SK-N-SH (cell line): ENCODE results near the gene GRIN2A. TPM values are rescaled to one million over a fixed set of nuclear protein-coding genes. Genes with fewer than 3 reads are reported as not detected.

ENCODE experiments used
- CTCF ChIA-PET: fragments of 300-600, 350-600 bp; formaldehyde crosslinking; extraction: SDS; loops from one replicate; lab custom pipeline; 2021; lab: Yijun Ruan, JAX
- POLR2A ChIA-PET: fragments of 350-600 bp; sonication (Branson Sonifier 250); formaldehyde crosslinking; extraction: SDS; loops from one replicate; lab custom pipeline; 2020; ENCODE audit warnings: antibody characterized with exemption, inconsistent platforms; lab: Yijun Ruan, JAX
- DNase-seq: peaks from one replicate; pipeline ENCODE4 v3.0.0; 2012
- H2AFZ ChIP-seq: fragments of 200-600 bp; sonication (generic); 2 replicates; pipeline ENCODE4 v1.8.1; 2016; ENCODE audit warnings: antibody characterized with exemption, mild to moderate bottlenecking, low read depth
- H3F3A ChIP-seq: fragments of 200-600 bp; sonication (generic); replicated peaks from 2 replicates; pipeline ENCODE3; 2016; ENCODE audit warnings: antibody characterized with exemption, mild to moderate bottlenecking; ENCODE audit not compliant: insufficient read depth
- H3K27ac ChIP-seq, 2 experiments: fragments of 200-500 bp in 1 of 2; fragments of 200-600 bp in 1 of 2; sonication (Bioruptor generic) in 1 of 2; sonication (generic), shearing (Covaris generic) in 1 of 2; 2 replicates each; pipeline versions ENCODE4 v1.5.1 to v1.6.1; 2014 to 2016; ENCODE audit warnings: low read depth in 2 of 2, inconsistent platforms in 1 of 2, low read length in 1 of 2, mild to moderate bottlenecking in 1 of 2, mixed read lengths in 1 of 2
- H3K27me3 ChIP-seq: fragments of 200-600 bp; sonication (generic), shearing (Covaris generic); 2 replicates; pipeline ENCODE4 v1.6.1; 2016; ENCODE audit warnings: mixed run types; ENCODE audit not compliant: insufficient read depth
- H3K36me3 ChIP-seq, 2 experiments: fragments of 200-500 bp in 1 of 2; fragments of 200-600 bp in 1 of 2; sonication (Bioruptor generic) in 1 of 2; sonication (generic) in 1 of 2; replicated peaks in 1 of 2; 2 replicates each; pipeline versions ENCODE3 to v1.5.1; 2014 to 2016; ENCODE audit warnings: low read length in 1 of 2, mild to moderate bottlenecking in 1 of 2; ENCODE audit not compliant: insufficient read depth in 2 of 2, control insufficient read depth in 1 of 2
- H3K4me1 ChIP-seq, 2 experiments: fragments of 200-500 bp in 1 of 2; fragments of 200-600 bp in 1 of 2; sonication (Bioruptor generic) in 1 of 2; sonication (generic), shearing (Covaris generic) in 1 of 2; 2 replicates each; pipeline versions ENCODE4 v1.5.1 to v1.6.1; 2014 to 2016; ENCODE audit warnings: low read depth in 1 of 2, low read length in 1 of 2, mixed run types in 1 of 2; ENCODE audit not compliant: insufficient read depth in 2 of 2, control insufficient read depth in 1 of 2
- H3K4me2 ChIP-seq: fragments of 200-600 bp; sonication (generic), shearing (Covaris generic); 2 replicates; pipeline ENCODE4 v1.6.1; 2017; ENCODE audit warnings: mixed run types
- H3K4me3 ChIP-seq, 2 experiments: fragments of 200-500 bp in 1 of 2; fragments of 200-600 bp in 1 of 2; sonication (Bioruptor generic) in 1 of 2; sonication (generic), shearing (Covaris generic) in 1 of 2; 2 replicates each; pipeline versions ENCODE4 v1.5.1 to v1.8.1; 2014 to 2016; ENCODE audit warnings: low read depth in 2 of 2, inconsistent platforms in 1 of 2, low read length in 1 of 2, mild to moderate bottlenecking in 1 of 2, mixed read lengths in 1 of 2, moderate library complexity in 1 of 2
- H3K79me2 ChIP-seq: fragments of 200-600 bp; sonication (generic); 2 replicates; pipeline ENCODE4 v1.8.1; 2017; ENCODE audit warnings: mild to moderate bottlenecking; ENCODE audit not compliant: insufficient read depth
- H3K9ac ChIP-seq: fragments of 200-600 bp; sonication (generic); 2 replicates; pipeline ENCODE4 v1.6.1; 2017; ENCODE audit warnings: mixed run types
- H3K9me2 ChIP-seq: fragments of 200-600 bp; sonication (generic); 2 replicates; pipeline ENCODE4 v1.6.1; 2017; ENCODE audit warnings: mixed run types
- H3K9me3 ChIP-seq: fragments of 200-600 bp; sonication (generic); 2 replicates; pipeline ENCODE4 v1.6.1; 2017; ENCODE audit warnings: mixed run types, mild to moderate bottlenecking, moderate library complexity
- H4K20me1 ChIP-seq: fragments of 200-600 bp; sonication (generic); 2 replicates; pipeline ENCODE4 v1.6.1; 2017; ENCODE audit warnings: mild to moderate bottlenecking, mixed run types; ENCODE audit not compliant: insufficient read depth
- CHD2 ChIP-seq: fragments of 150-350 bp; IDR thresholded peaks from 2 replicates; pipeline ENCODE4 v1.6.1; 2018; ENCODE audit warnings: low read length; ENCODE audit not compliant: partially characterized antibody
- ELF1 ChIP-seq: IDR thresholded peaks from 2 replicates; pipeline ENCODE4 v1.4.0; 2012
- EP300 ChIP-seq, 2 experiments: IDR thresholded peaks; 2 replicates each; pipeline versions ENCODE4 v1.4.0 to v1.6.1; 2012; ENCODE audit warnings: borderline replicate concordance in 1 of 2, low read depth in 1 of 2, low read length in 1 of 2
- FOSL2 ChIP-seq: IDR thresholded peaks from 2 replicates; pipeline ENCODE4 v1.4.0; 2012; ENCODE audit warnings: low read depth, mild to moderate bottlenecking, moderate library complexity, borderline replicate concordance
- FOXJ3 ChIP-seq: sonication (generic); formaldehyde crosslinking; IDR thresholded peaks from 2 replicates; pipeline ENCODE4 v1.5.1; 2020; ENCODE audit warnings: mild to moderate bottlenecking, missing genetic modification reagents
- JUND ChIP-seq: IDR thresholded peaks from 2 replicates; pipeline ENCODE4 v1.4.0; 2012
- MEF2A ChIP-seq: IDR thresholded peaks from 2 replicates; pipeline ENCODE4 v1.4.0; 2012; ENCODE audit warnings: low read depth, borderline replicate concordance
- NFIC ChIP-seq: IDR thresholded peaks from 2 replicates; pipeline ENCODE4 v1.4.0; 2012; ENCODE audit warnings: borderline replicate concordance
- NRF1 ChIP-seq: IDR thresholded peaks from 2 replicates; pipeline ENCODE4 v1.6.1; 2012; ENCODE audit warnings: low read depth, mild to moderate bottlenecking, low read length
- POLR2AphosphoS5 ChIP-seq: IDR thresholded peaks from 2 replicates; pipeline ENCODE4 v1.6.1; 2012; ENCODE audit warnings: low read depth, low read length
- RCOR1 ChIP-seq: fragments of 150-350 bp; IDR thresholded peaks from 2 replicates; pipeline ENCODE4 v1.6.1; 2017; ENCODE audit warnings: antibody characterized with exemption, low read length
- RXRA ChIP-seq: IDR thresholded peaks from 2 replicates; pipeline ENCODE4 v1.4.0; 2012; ENCODE audit warnings: low read depth, mild to moderate bottlenecking, borderline replicate concordance
- SMC3 ChIP-seq: IDR thresholded peaks from 2 replicates; pipeline ENCODE4 v1.6.1; 2012; ENCODE audit warnings: low read depth, low read length, improper control_type of control experiment
- TAF1 ChIP-seq: IDR thresholded peaks from 2 replicates; pipeline ENCODE4 v1.6.1; 2012; ENCODE audit warnings: low read depth, mild to moderate bottlenecking, low read length, moderate library complexity, borderline replicate concordance
- TCF12 ChIP-seq: IDR thresholded peaks from 2 replicates; pipeline ENCODE4 v1.4.0; 2012
- TEAD4 ChIP-seq: IDR thresholded peaks from 2 replicates; pipeline ENCODE4 v1.4.0; 2012; ENCODE audit warnings: mild to moderate bottlenecking, borderline replicate concordance; ENCODE audit not compliant: insufficient read depth
- YY1 ChIP-seq: IDR thresholded peaks from 2 replicates; pipeline ENCODE4 v1.4.0; 2012; ENCODE audit warnings: low read depth, mild to moderate bottlenecking
- WGBS: methylation state at CpG from one replicate; pipeline ENCODE4 v1.1.6; 2017; ENCODE audit warnings: low lambda C conversion rate; 5-methylcytosine and 5-hydroxymethylcytosine counted together
- polyA plus RNA-seq, 3 experiments: library from polyadenylated mRNA; depleted of rRNA; stranded (reverse); fragments of >200 nt; gene quantifications; 2 replicates each; pipeline ENCODE4 v1.2.3, GENCODE V29; 2012
- TF ChIP-seq, protein P1 (sequence below): IDR thresholded peaks from 2 replicates; pipeline ENCODE4 v1.4.0; 2012; ENCODE audit warnings: low read depth, borderline replicate concordance
- TF ChIP-seq, protein P2 (sequence below): IDR thresholded peaks from 2 replicates; pipeline ENCODE4 v1.4.0; 2012; ENCODE audit warnings: low read depth, borderline replicate concordance
- TF ChIP-seq, protein P3 (sequence below): IDR thresholded peaks from 2 replicates; pipeline ENCODE4 v1.4.0; 2012; ENCODE audit warnings: low read depth
- TF ChIP-seq, protein P4 (sequence below): fragments of 150-350 bp; IDR thresholded peaks from 2 replicates; pipeline ENCODE4 v1.6.1; 2016; ENCODE audit warnings: mild to moderate bottlenecking, low read depth, low read length

GRIN2A gene
- polyA plus RNA-seq, 1 of the 3 experiments (the other 2 are of a cell fraction): not detected

DNA sequence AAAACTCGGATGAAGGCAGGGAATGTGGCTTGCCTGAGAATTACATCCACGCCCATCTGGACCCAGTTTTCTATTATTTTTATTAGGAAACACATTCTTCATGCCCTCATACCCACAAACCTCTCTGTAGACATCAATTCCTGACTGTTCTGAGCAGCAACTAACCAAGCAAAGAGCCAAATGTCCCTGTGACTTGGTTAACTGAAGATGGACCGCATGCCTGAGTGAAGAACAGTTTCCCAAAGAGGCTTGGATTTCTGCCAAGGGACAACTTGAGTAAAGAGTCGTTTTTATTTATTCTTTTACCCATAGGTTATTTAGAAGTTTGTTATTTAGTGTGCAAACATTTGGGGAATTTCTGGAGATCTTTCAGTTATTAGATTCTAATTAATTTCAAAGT is 259.8 kb downstream of the GRIN2A start:
- no peak for TF ChIP-seq ELF1
- no peak for TF ChIP-seq EP300 (IDR thresholded peaks at IDR 0.05; ENCODE audit: borderline replicate concordance in 1 of 2, low read depth in 1 of 2, low read length in 1 of 2)
- no peak for TF ChIP-seq TCF12
- TF ChIP-seq, protein P1, sequence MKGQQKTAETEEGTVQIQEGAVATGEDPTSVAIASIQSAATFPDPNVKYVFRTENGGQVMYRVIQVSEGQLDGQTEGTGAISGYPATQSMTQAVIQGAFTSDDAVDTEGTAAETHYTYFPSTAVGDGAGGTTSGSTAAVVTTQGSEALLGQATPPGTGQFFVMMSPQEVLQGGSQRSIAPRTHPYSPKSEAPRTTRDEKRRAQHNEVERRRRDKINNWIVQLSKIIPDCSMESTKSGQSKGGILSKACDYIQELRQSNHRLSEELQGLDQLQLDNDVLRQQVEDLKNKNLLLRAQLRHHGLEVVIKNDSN: no peak
- TF ChIP-seq, protein P2, sequence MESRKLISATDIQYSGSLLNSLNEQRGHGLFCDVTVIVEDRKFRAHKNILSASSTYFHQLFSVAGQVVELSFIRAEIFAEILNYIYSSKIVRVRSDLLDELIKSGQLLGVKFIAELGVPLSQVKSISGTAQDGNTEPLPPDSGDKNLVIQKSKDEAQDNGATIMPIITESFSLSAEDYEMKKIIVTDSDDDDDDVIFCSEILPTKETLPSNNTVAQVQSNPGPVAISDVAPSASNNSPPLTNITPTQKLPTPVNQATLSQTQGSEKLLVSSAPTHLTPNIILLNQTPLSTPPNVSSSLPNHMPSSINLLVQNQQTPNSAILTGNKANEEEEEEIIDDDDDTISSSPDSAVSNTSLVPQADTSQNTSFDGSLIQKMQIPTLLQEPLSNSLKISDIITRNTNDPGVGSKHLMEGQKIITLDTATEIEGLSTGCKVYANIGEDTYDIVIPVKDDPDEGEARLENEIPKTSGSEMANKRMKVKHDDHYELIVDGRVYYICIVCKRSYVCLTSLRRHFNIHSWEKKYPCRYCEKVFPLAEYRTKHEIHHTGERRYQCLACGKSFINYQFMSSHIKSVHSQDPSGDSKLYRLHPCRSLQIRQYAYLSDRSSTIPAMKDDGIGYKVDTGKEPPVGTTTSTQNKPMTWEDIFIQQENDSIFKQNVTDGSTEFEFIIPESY: no peak
- TF ChIP-seq RXRA: no peak
- TF ChIP-seq, protein P3, sequence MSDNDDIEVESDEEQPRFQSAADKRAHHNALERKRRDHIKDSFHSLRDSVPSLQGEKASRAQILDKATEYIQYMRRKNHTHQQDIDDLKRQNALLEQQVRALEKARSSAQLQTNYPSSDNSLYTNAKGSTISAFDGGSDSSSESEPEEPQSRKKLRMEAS: no peak
- no peak for TF ChIP-seq NFIC
- no peak for TF ChIP-seq FOXJ3 (CRISPR knock-in tag)
- Histone ChIP-seq H3K36me3 (no peaks in the 10 kb centered on the region), H3K27me3 (no peaks in the 10 kb centered on the region), H3K4me1 (no peaks in the 10 kb centered on the region), H3K27ac (no peak overlapping the region), H3F3A (no peaks in the 10 kb centered on the region), H3K4me2 (no peak overlapping the region), H3K9me3 (peaks cover 3% of the 10 kb centered on the region; the same call in 1 of the 2 replicates), H3K4me3 (no peak overlapping the region), H2AFZ (no peak overlapping the region), H3K79me2 (no peaks in the 10 kb centered on the region), H4K20me1 (no peaks in the 10 kb centered on the region), H3K9ac (no peak overlapping the region), H3K9me2 (no peaks in the 10 kb centered on the region)
- ChIA-PET CTCF (interaction anchor here (0.6 kb wide), 1 partner anchor 440 kb away, joined by 3 read pairs; no protein-coding TSS in a partner anchor), POLR2A (no interaction called here)
- 20% methylated on average over 4 of the region's 4 CpGs for WGBS
- no peak for DNase-seq

DNA sequence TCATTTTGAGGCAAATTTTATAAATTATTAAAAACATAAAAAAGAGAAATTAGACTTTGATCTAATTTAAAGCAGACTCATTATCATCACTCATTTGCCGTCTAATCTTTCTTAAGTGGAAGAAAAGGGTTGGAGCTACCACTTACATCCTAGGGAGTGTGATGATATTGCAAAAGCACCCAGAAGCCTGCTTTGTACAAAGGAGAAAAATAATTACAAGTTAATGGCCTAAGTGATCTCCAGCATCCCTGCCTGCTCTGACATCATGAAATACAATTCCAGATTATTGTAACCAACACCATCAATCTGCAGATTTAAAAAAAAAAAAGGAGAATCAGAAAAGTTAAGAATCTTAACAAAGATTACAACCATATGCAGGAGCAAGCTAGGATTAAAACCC is 260.2 kb downstream of the GRIN2A start:
- Histone ChIP-seq H2AFZ (no peak overlapping the region), H3K4me2 (no peak overlapping the region), H3K9me2 (no peaks in the 10 kb centered on the region), H3K9me3 (peaks cover 3% of the 10 kb centered on the region; the same call in 1 of the 2 replicates), H3K4me3 (no peak overlapping the region), H3K27me3 (no peaks in the 10 kb centered on the region), H3K27ac (no peak overlapping the region), H3K4me1 (no peaks in the 10 kb centered on the region), H3K9ac (no peak overlapping the region), H4K20me1 (no peaks in the 10 kb centered on the region), H3K79me2 (no peaks in the 10 kb centered on the region), H3F3A (no peaks in the 10 kb centered on the region), H3K36me3 (no peaks in the 10 kb centered on the region)
- ChIA-PET POLR2A (no interaction called here), CTCF (interaction anchor here (0.6 kb wide), 1 partner anchor 439 kb away, joined by 3 read pairs; no protein-coding TSS in a partner anchor)
- 47% methylated on average over 1 of the region's 1 CpG for whole genome bisulfite sequencing
- DNase-seq: no peak
- TF ChIP-seq MEF2A (no peak), FOSL2 (no peak), YY1 (no peak), JUND (no peak), RCOR1 (no peak), POLR2AphosphoS5 (no peak), FOXJ3 (CRISPR knock-in tag) (no peak), TEAD4 (no peak), RXRA (no peak), TAF1 (no peak), TCF12 (no peak), CHD2 (no peak), SMC3 (no peak), ELF1 (no peak), NRF1 (no peak)
- TF ChIP-seq, protein P3: no peak
- TF ChIP-seq, protein P2: no peak
- TF ChIP-seq, protein P4, sequence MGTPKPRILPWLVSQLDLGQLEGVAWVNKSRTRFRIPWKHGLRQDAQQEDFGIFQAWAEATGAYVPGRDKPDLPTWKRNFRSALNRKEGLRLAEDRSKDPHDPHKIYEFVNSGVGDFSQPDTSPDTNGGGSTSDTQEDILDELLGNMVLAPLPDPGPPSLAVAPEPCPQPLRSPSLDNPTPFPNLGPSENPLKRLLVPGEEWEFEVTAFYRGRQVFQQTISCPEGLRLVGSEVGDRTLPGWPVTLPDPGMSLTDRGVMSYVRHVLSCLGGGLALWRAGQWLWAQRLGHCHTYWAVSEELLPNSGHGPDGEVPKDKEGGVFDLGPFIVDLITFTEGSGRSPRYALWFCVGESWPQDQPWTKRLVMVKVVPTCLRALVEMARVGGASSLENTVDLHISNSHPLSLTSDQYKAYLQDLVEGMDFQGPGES: no peak
